ENCODE measurements around the gene FBXL19.

FBXL19 gene

GRCh38 chr16:30923554-30924075 is at the start of gene FBXL19:
FBXL19 (plus strand) TSS chr16:30923572; CDS start chr16:30925755, 2,183 bp downstream.
- TF ChIP-seq Cebpa-rat (IDR thresholded peaks at IDR 0.05), result no peak
- Histone ChIP-seq H3K4me3 (peak within 1 kb of the TSS; percentile 95), H3K9ac (peak within 1 kb of the TSS; percentile 95), H3K27me3 (no peaks in the 10 kb centered on the region), H3K4me2 (peak within 1 kb of the TSS; percentile 99), H3K4me1 (peaks cover 71% of the 10 kb centered on the region), H3K36me3 (peaks cover 21% of the 10 kb centered on the region), H3K27ac (peak within 1 kb of the TSS; percentile 98), H4K20me1 (peaks cover 30% of the 10 kb centered on the region), H3K9me3 (no peaks in the 10 kb centered on the region)

- Histone ChIP-seq H3K27ac (peak overlapping the region; percentile 98), H3K36me3 (peaks cover 23% of the 10 kb centered on the region), H3K9ac (peak overlapping the region; percentile 97), H3K4me2 (peak overlapping the region; percentile 93), H3K4me1 (peaks cover 20% of the 10 kb centered on the region), H4K20me1 (no peaks in the 10 kb centered on the region), H3K27me3 (no peaks in the 10 kb centered on the region), H3K9me3 (no peaks in the 10 kb centered on the region), H3K4me3 (peak overlapping the region; percentile 84)
- no peak for TF ChIP-seq Cebpa-rat (IDR thresholded peaks at IDR 0.05)
Observed at GRCh38 chr16:30874244-30874820, 49.0 kb upstream of the FBXL19 start.

GRCh38 chr16:30874821-30875717 is 48.3 kb upstream of the FBXL19 start:
- Histone ChIP-seq H3K27ac (peak overlapping the region; percentile 98), H3K4me3 (peak overlapping the region; percentile 84), H3K27me3 (no peaks in the 10 kb centered on the region), H3K9ac (peak overlapping the region; percentile 97), H4K20me1 (no peaks in the 10 kb centered on the region), H3K9me3 (no peaks in the 10 kb centered on the region), H3K36me3 (peaks cover 28% of the 10 kb centered on the region), H3K4me2 (peak overlapping the region; percentile 99), H3K4me1 (peaks cover 20% of the 10 kb centered on the region)
- no peak for TF ChIP-seq Cebpa-rat (IDR thresholded peaks at IDR 0.05)

GRCh38 chr16:30875871-30876801 is 47.2 kb upstream of the FBXL19 start:
- H3K27me3 ChIP-seq, result no peaks in the 10 kb centered on the region
- H3K36me3 ChIP-seq, result peaks cover 32% of the 10 kb centered on the region
- H4K20me1 ChIP-seq, result no peaks in the 10 kb centered on the region
- peak overlapping the region; percentile 97 for H3K9ac ChIP-seq
- peak overlapping the region; percentile 84 for H3K4me3 ChIP-seq
- peaks cover 20% of the 10 kb centered on the region for H3K4me1 ChIP-seq
- peak overlapping the region; percentile 99 for H3K4me2 ChIP-seq
- no peaks in the 10 kb centered on the region for H3K9me3 ChIP-seq
- H3K27ac ChIP-seq, result peak overlapping the region; percentile 98
- TF ChIP-seq Cebpa-rat (IDR thresholded peaks at IDR 0.05), result no peak

- Histone ChIP-seq H3K27ac (peak overlapping the region; percentile 98), H3K27me3 (no peaks in the 10 kb centered on the region), H4K20me1 (no peaks in the 10 kb centered on the region), H3K36me3 (peaks cover 40% of the 10 kb centered on the region), H3K9ac (peak overlapping the region; percentile 97), H3K4me1 (peaks cover 24% of the 10 kb centered on the region), H3K9me3 (no peaks in the 10 kb centered on the region), H3K4me3 (peak overlapping the region; percentile 84), H3K4me2 (peak overlapping the region; percentile 99)
- no peak for TF ChIP-seq Cebpa-rat (IDR thresholded peaks at IDR 0.05)
Observed at GRCh38 chr16:30876867-30877266, 46.5 kb upstream of the FBXL19 start.

- Histone ChIP-seq H3K4me2 (peak overlapping the region; percentile 22; the same call in 1 of the 2 replicates), H3K27me3 (no peaks in the 10 kb centered on the region), H4K20me1 (peaks cover 12% of the 10 kb centered on the region), H3K9me3 (no peaks in the 10 kb centered on the region), H3K36me3 (peaks cover 87% of the 10 kb centered on the region), H3K27ac (peak overlapping the region; percentile 21; the same call in 1 of the 2 replicates), H3K4me3 (no peak overlapping the region), H3K4me1 (peaks cover 28% of the 10 kb centered on the region), H3K9ac (0 out of 2 replicates have a peak overlapping the region, but pooled peaks have one; percentile 20)
- TF ChIP-seq Cebpa-rat (IDR thresholded peaks at IDR 0.05), result no peak
Observed at GRCh38 chr16:30882429-30883310, 40.7 kb upstream of the FBXL19 start.

GRCh38 chr16:30884760-30885159 is 38.6 kb upstream of the FBXL19 start:
- no peaks in the 10 kb centered on the region for H3K9me3 ChIP-seq
- peak overlapping the region; percentile 5; the same call in 1 of the 2 replicates for H3K4me2 ChIP-seq
- peaks cover 28% of the 10 kb centered on the region for H3K4me1 ChIP-seq
- peaks cover 94% of the 10 kb centered on the region for H3K36me3 ChIP-seq
- H3K9ac ChIP-seq, result no peak overlapping the region
- no peak overlapping the region for H3K27ac ChIP-seq
- no peak for TF ChIP-seq Cebpa-rat (IDR thresholded peaks at IDR 0.05)
- no peaks in the 10 kb centered on the region for H3K27me3 ChIP-seq
- peaks cover 14% of the 10 kb centered on the region for H4K20me1 ChIP-seq
- no peak overlapping the region for H3K4me3 ChIP-seq

- Histone ChIP-seq H3K4me1 (peaks cover 28% of the 10 kb centered on the region), H3K9me3 (no peaks in the 10 kb centered on the region), H4K20me1 (peaks cover 14% of the 10 kb centered on the region), H3K4me3 (no peak overlapping the region), H3K36me3 (peaks cover 94% of the 10 kb centered on the region), H3K9ac (no peak overlapping the region), H3K4me2 (no peak overlapping the region), H3K27ac (no peak overlapping the region), H3K27me3 (no peaks in the 10 kb centered on the region)
- TF ChIP-seq Cebpa-rat (IDR thresholded peaks at IDR 0.05), result no peak
Observed at GRCh38 chr16:30885196-30885595, 38.2 kb upstream of the FBXL19 start.
